GM12878 (cell line): Measurements from ENCODE around the gene CLDN5. TPM values are rescaled to one million over a fixed set of nuclear protein-coding genes. Genes with fewer than 3 reads are reported as not detected.
A peak's percentile ranks its signal among the peaks of the same experiment; 100 is the strongest.

ENCODE experiments used
- ATAC-seq: fragments of 200-7000 bp; cut with Tn5 transposase; 3 replicates; pipeline ENCODE4 v1.9.1; 2020; ENCODE audit warnings: mild to moderate bottlenecking, moderate library complexity
- BruUV-seq: library from RNA; stranded (reverse); fragments of 400-500 nt; replicated peaks from 2 replicates; lab custom pipeline; 2021; lab: Mats Ljungman, UMichigan
- CTCF ChIA-PET: fragments of 300-600 bp; sonication (Branson Sonifier 250); formaldehyde crosslinking; extraction: SDS; loops from one replicate; lab custom pipeline; 2021; ENCODE audit warnings: inconsistent platforms; lab: Yijun Ruan, JAX
- POLR2A ChIA-PET: fragments of 350-600 bp; formaldehyde crosslinking; extraction: SDS; loops from one replicate; lab custom pipeline; 2021; ENCODE audit warnings: inconsistent platforms; lab: Charles Lee
- RAD21 ChIA-PET: fragments of 300-600 bp; sonication (Branson Sonifier 250); formaldehyde crosslinking; loops from one replicate; lab custom pipeline; 2023; ENCODE audit warnings: antibody characterized with exemption; ENCODE audit not compliant: unreplicated experiment; lab: Charles Lee
- SMC1A ChIA-PET: fragments of 300-600 bp; sonication (Branson Sonifier 250); formaldehyde crosslinking; loops from one replicate; lab custom pipeline; 2023; ENCODE audit not compliant: unreplicated experiment, uncharacterized antibody; lab: Charles Lee
- DNase-seq: peaks from one replicate; pipeline ENCODE4 v3.0.0-alpha.2; 2011; ENCODE audit warnings: low read depth, low spot score
- FAIRE-seq: peaks from 3 replicates; lab custom pipeline; 2011; peaks lifted over from hg19 to GRCh38; lab: Jason Lieb, UNC
- H2AFZ ChIP-seq: 2 replicates; pipeline ENCODE4 v1.6.0; 2011; ENCODE audit warnings: low read depth, low read length, control low read depth; ENCODE audit not compliant: control insufficient read depth
- H3K27ac ChIP-seq: 2 replicates; pipeline ENCODE4 v1.5.1; 2011; ENCODE audit warnings: control low read depth; ENCODE audit not compliant: control insufficient read depth, insufficient read depth
- H3K27me3 ChIP-seq, 2 experiments: replicated peaks in 1 of 2; 2 replicates each; pipeline versions ENCODE4 v1.6.0 to v1.6.1; 2011; ENCODE audit warnings: low read length in 1 of 2; ENCODE audit not compliant: control insufficient read depth in 2 of 2, insufficient read depth in 2 of 2
- H3K36me3 ChIP-seq, 2 experiments: 2 replicates each; pipeline ENCODE4 v1.5.1; 2011; ENCODE audit warnings: low read length in 1 of 2; ENCODE audit not compliant: control insufficient read depth in 2 of 2, insufficient read depth in 2 of 2
- H3K4me1 ChIP-seq: 2 replicates; pipeline ENCODE4 v1.6.1; 2011; ENCODE audit warnings: mild to moderate bottlenecking, low read length, moderate library complexity, mixed read lengths; ENCODE audit not compliant: control insufficient read depth, insufficient read depth
- H3K4me2 ChIP-seq: 2 replicates; pipeline ENCODE4 v1.6.0; 2011; ENCODE audit warnings: control low read depth; ENCODE audit not compliant: control insufficient read depth, insufficient read depth
- H3K4me3 ChIP-seq: fragments of 200-600 bp; sonication (generic); 2 replicates; pipeline ENCODE4 v1.5.1; 2016
- H3K79me2 ChIP-seq: 2 replicates; pipeline ENCODE4 v1.6.0; 2011; ENCODE audit warnings: low read length; ENCODE audit not compliant: control insufficient read depth, insufficient read depth
- H3K9ac ChIP-seq: 2 replicates; pipeline ENCODE4 v1.8.0; 2011; ENCODE audit warnings: low read length, control low read depth, mixed read lengths; ENCODE audit not compliant: control insufficient read depth, insufficient read depth
- H3K9me3 ChIP-seq: replicated peaks from 3 replicates; pipeline ENCODE4 v1.5.1; 2011; ENCODE audit warnings: mild to moderate bottlenecking, low read length; ENCODE audit not compliant: control insufficient read depth, insufficient read depth
- H4K20me1 ChIP-seq: 2 replicates; pipeline ENCODE4 v1.6.0; 2011; ENCODE audit not compliant: control insufficient read depth, insufficient read depth
- ASH2L ChIP-seq: fragments of 300-600, 200-600 bp; sonication (generic); IDR thresholded peaks from 2 replicates; pipeline ENCODE4 v1.6.1; 2017; ENCODE audit warnings: low read depth, mild to moderate bottlenecking, borderline replicate concordance
- ATF2 ChIP-seq: IDR thresholded peaks from 2 replicates; pipeline ENCODE4 v1.6.1; 2012; ENCODE audit warnings: low read length, inconsistent platforms
- CHD1 ChIP-seq: IDR thresholded peaks from 2 replicates; pipeline ENCODE4 v1.6.1; 2012; ENCODE audit warnings: low read depth, low read length, improper control_type of control experiment
- KLF5 ChIP-seq: fragments of 450-650 bp; IDR thresholded peaks from 2 replicates; pipeline ENCODE4 v1.6.1; 2014; ENCODE audit warnings: mild to moderate bottlenecking; ENCODE audit not compliant: partially characterized antibody
- MEF2A ChIP-seq: IDR thresholded peaks from 2 replicates; pipeline ENCODE4 v1.6.1; 2011; ENCODE audit warnings: low read depth, mild to moderate bottlenecking, low read length, moderate library complexity; ENCODE audit not compliant: insufficient read depth
- NFXL1 ChIP-seq: fragments of 450-650 bp; IDR thresholded peaks from 2 replicates; pipeline ENCODE4 v1.6.1; 2017; ENCODE audit warnings: antibody characterized with exemption, mild to moderate bottlenecking, borderline replicate concordance
- NR2C1 ChIP-seq: fragments of 450-650 bp; IDR thresholded peaks from 2 replicates; pipeline ENCODE4 v1.6.1; 2017; ENCODE audit warnings: antibody characterized with exemption, mild to moderate bottlenecking, moderate library complexity
- NRF1 ChIP-seq: conservative IDR thresholded peaks from 2 replicates; pipeline ENCODE4 v1.6.1; 2011; ENCODE audit warnings: mild to moderate bottlenecking, low read depth, low read length, improper control_type of control experiment
- RELA ChIP-seq: fragments of 450-650 bp; IDR thresholded peaks from 2 replicates; pipeline ENCODE4 v1.8.0; 2014; ENCODE audit warnings: borderline replicate concordance; ENCODE audit not compliant: partially characterized antibody
- SIN3A ChIP-seq: IDR thresholded peaks from 2 replicates; pipeline ENCODE4 v1.6.1; 2012; ENCODE audit warnings: low read depth, low read length, improper control_type of control experiment
- STAT3 ChIP-seq: IDR thresholded peaks from 2 replicates; pipeline ENCODE4 v1.6.1; 2011; ENCODE audit warnings: low read depth, low read length, improper control_type of control experiment
- TCF7 ChIP-seq: IDR thresholded peaks from 2 replicates; pipeline ENCODE4 v1.6.1; 2014; ENCODE audit warnings: antibody characterized with exemption, borderline replicate concordance
- ZBTB11 ChIP-seq: fragments of 450-650 bp; formaldehyde crosslinking; IDR thresholded peaks from 2 replicates; pipeline ENCODE4 v1.5.0; 2022; ENCODE audit warnings: mild to moderate bottlenecking, missing genetic modification characterization
- WGBS: methylation state at CpG from one replicate; pipeline ENCODE4 v1.1.6; 2016; ENCODE audit warnings: low lambda C conversion rate; ENCODE audit not compliant: insufficient replicate concordance, insufficient coverage; ENCODE audit errors: missing lambda C conversion rate; 5-methylcytosine and 5-hydroxymethylcytosine counted together
- in situ Hi-C: fragments of 300-500 bp; cut with MboI; formaldehyde crosslinking; loops from 9 replicates; pipeline ENCODE4 v1.14.3; 2018; ENCODE audit warnings: mixed read lengths
- intact Hi-C: fragments of 100-400 bp; cut with micrococcal nuclease; formaldehyde crosslinking; loops from one replicate; pipeline ENCODE4 v1.14.2; 2022; ENCODE audit not compliant: unreplicated experiment
- polyA plus RNA-seq, 11 experiments: library from polyadenylated mRNA; depleted of rRNA in 4 of 11; unstranded in 6 of 11; stranded (reverse) in 5 of 11; fragments of >200 nt; fragmentation: Nextera tagmentation in 4 of 11; fragmentation: Illumina TruSeq in 1 of 11; extraction: Ambion mirVana in 4 of 11; extraction: Trizol in 1 of 11; gene quantifications; 1 replicate in 1 of 11; 2 replicates in 10 of 11; pipeline versions ENCODE4 v1.2.1 to v1.2.3, GENCODE V29; 2011 to 2016; ENCODE audit warnings: inconsistent platforms in 2 of 11, missing spikeins in 2 of 11, low read depth in 1 of 11
- total RNA-seq, 4 experiments: library from RNA; depleted of rRNA in 3 of 4; stranded (reverse); fragments of >200 nt in 3 of 4; fragmentation: Illumina TruSeq in 1 of 4; extraction: Trizol in 1 of 4; gene quantifications; 2 replicates each; pipeline versions ENCODE4 v1.2.1 to v1.2.3, GENCODE V29; 2013 to 2021
- TF ChIP-seq, protein P1 (sequence below): fragments of 150-350 bp; IDR thresholded peaks from 2 replicates; pipeline ENCODE4 v1.6.1; 2014; ENCODE audit warnings: mild to moderate bottlenecking, low read depth, low read length

The CLDN5 gene
- total and polyA plus RNA-seq, 10 of the 15 experiments (the other 5 are each of a cell fraction or from before 2014, with no cell fraction given) = 0.15 TPM; not detected in 9

DNA sequence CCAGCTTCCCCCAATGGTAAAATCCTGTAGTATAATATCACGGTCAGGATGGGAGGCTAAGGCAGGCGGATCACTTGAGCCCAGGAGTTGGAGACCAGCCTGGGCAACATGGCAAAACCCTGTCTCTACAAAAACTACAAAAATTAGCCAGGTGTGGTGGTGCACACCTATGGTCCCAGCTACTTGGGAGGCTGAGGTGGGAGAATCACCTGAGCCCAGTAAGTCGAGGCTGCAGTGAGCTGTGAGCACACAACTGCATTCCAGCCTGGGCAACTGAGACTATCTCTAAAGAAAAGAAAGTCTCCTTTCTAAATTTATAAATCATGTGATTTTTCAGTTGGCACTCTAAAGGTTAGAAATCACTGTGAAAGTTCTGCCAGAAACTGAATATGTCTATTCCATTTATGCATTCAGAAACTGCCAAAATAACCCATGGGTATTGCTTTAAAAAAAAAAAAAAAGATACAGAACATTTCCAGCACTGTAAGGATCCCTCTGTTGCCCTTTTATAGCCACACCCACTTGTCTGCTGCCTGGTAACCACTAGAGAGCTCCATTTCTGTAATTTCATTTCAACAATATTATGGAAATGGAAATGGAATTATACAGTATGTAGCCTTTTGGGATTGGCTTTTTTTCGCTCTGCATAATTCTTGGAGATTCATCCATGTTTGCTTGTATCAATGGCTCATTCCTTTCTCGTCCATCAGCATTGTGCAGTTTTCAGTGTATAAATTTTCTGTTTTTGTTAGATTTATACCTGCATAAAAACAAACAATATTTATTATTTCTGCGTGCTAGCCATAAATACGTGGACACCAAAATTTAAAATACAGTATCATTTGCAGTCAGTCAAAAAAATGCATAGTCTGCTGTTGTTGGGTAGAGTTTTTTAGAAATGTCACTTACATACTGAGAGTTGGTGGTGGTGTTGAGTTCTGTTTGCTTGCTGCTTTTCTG is 35.0 kb downstream of the CLDN5 start:
- peaks cover 7 to 10% of the 10 kb centered on the region in 2 experiments; a peak in 3 of 4 replicates for H3K36me3 ChIP-seq
- H3K79me2 ChIP-seq = no peaks in the 10 kb centered on the region
- no peak for FAIRE-seq
- ATAC-seq = 0 out of 3 replicates have a peak, but pooled peaks have one; percentile 25
- ChIA-PET POLR2A (no interaction called here), RAD21 (no interaction called here), CTCF (interaction anchor here (1.0 to 2.4 kb wide), 3 partner anchors 12 to 141 kb away, joined by 3 to 7 read pairs (median 3); no protein-coding TSS in a partner anchor), SMC1A (interaction anchor here (0.9 to 1.3 kb wide), 3 partner anchors 49 to 140 kb away, joined by 3 to 4 read pairs (median 3); no protein-coding TSS in a partner anchor)
- H4K20me1 ChIP-seq = no peaks in the 10 kb centered on the region
- over 99% methylated on average over 7 of the region's 7 CpGs for WGBS
- H3K4me1 ChIP-seq = no peaks in the 10 kb centered on the region
- H3K27me3 ChIP-seq = no peaks in the 10 kb centered on the region
- H3K9me3 ChIP-seq = no peaks in the 10 kb centered on the region
- no peak overlapping the region for H3K9ac ChIP-seq
- H3K4me2 ChIP-seq = no peak overlapping the region
- no TSS peak for BruUV-seq
- no peak overlapping the region for H3K4me3 ChIP-seq
- H3K27ac ChIP-seq = no peak overlapping the region
- no peak overlapping the region for H2AFZ ChIP-seq
- DNase-seq = no peak
- in situ Hi-C loops = no loop called here
- intact Hi-C loops = no loop called here
- TF ChIP-seq ZBTB11 (CRISPR knock-in tag) (no peak), RELA (no peak), KLF5 (no peak), ATF2 (no peak), CHD1 (no peak), NR2C1 (no peak), ASH2L (no peak), SIN3A (no peak), STAT3 (no peak), TCF7 (no peak), MEF2A (no peak), NFXL1 (no peak), NRF1 (no peak)
- TF ChIP-seq, protein P1, sequence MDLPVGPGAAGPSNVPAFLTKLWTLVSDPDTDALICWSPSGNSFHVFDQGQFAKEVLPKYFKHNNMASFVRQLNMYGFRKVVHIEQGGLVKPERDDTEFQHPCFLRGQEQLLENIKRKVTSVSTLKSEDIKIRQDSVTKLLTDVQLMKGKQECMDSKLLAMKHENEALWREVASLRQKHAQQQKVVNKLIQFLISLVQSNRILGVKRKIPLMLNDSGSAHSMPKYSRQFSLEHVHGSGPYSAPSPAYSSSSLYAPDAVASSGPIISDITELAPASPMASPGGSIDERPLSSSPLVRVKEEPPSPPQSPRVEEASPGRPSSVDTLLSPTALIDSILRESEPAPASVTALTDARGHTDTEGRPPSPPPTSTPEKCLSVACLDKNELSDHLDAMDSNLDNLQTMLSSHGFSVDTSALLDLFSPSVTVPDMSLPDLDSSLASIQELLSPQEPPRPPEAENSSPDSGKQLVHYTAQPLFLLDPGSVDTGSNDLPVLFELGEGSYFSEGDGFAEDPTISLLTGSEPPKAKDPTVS = no peak
